ENCODE measurements around the gene RUBCNL.

GRCh38 chr13:46374710-46375109, 12.3 kb downstream of the RUBCNL start:
- TF ChIP-seq CTCF (conservative IDR thresholded peaks at IDR 0.05; ENCODE audit: low read length) (no peak), EZH2phosphoT487 (IDR thresholded peaks at IDR 0.05; ENCODE audit: borderline replicate concordance) (no peak)

Data from Loucy (cell line).